HG03457 (cell line): ENCODE data around the gene HAS3.
"Not testable (repeated sequence)": the region's sequence is repeated elsewhere in the genome, so short reads cannot be mapped to it uniquely, and the experiment has no call there.

Experiments used
- ATAC-seq: cut with Tn5 transposase; IDR thresholded peaks from one replicate; pipeline ENCODE4 v1.9.1; 2021; ENCODE audit warnings: moderate number of reproducible peaks; ENCODE audit not compliant: unreplicated experiment

The HAS3 gene

DNA sequence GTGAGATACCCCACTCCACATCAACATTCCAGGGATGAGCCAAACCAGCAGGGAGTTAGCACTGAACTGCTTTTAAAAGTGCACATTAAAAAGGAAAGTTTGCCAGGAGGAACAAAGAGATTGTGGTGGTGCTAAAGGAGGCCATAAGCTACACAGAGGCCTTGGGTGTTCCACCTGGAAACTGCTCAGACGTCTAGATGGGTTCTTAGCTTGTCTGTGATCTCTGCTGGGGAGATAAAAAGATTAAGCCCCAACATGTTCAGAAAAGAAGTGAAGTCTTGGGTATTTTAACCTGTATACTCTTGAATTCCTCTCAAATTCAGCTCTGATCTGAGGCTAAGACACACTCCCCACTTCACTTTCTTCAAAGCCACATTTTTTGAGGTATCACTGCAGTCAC, 10.4 kb downstream of the HAS3 start:
- ATAC-seq: no peak

DNA sequence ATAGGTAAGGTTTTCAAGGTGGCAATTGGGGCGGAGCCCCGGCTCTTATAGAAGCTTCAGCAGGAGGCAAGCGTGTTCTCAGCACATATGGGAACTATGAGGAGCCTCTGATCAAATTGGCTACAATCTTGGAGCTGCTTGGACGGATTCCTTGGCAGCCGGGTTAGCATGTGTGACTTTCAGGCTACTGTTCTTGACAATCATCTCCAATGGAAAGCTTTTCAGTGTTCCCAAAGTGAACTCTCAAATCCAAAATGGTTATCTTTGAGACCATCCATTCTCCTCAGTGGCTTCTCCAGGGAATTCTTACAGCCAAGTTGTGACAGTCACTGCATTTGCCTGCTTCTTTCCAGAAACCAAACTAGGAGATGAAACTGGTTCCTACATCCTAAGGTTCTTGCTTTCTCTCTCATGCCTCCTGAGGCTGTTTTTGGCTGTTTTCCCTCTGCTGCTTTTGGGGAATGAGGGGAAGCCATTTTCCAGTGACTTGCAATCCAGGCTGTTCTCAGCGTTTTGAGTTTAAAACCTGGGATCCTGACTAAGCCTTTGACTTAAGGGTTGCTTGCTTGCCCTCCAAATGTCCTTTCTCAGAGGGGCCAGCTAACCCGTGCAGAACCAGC, 10.9 kb downstream of the HAS3 start:
- ATAC-seq: no peak

DNA sequence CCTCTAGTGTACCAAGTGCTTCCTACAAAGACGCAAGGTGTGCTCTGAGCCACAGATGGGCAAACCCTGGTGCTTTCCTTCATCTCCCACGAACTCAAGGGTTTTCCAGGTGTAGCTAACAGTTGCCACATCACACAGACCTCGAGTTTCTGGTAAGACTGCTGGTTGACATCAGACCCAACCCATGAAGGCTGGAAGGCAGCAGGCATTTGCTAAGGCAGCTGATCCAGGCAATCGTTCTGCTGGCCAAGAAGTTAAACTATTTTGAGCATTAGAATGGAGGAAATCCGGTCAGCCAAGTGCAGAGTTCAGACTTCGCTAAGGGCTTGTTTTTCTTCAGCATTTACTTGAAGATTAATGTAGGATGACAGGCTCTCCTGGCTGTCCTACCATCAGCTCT, 11.5 kb downstream of the HAS3 start:
- no peak for ATAC-seq

DNA sequence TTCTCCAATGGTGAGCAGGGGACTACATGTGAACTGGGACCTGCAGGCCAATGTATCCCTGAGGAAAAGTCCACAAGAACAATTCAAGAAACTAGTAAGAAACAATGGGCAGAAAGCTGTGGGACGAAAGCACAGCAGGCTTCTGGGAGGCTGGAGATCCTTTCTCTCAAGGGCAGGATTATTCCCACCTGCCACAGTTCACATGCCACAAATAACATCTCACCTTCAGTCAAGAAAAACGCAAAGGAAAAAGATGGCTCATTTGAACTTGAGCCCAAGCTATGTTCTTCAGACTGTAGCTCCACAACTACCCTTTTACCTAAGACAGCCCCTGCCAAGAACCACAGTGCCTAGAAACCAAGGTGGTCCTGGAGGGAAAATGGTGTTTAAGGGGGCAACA, 13.0 kb downstream of the HAS3 start:
- no peak for ATAC-seq

DNA sequence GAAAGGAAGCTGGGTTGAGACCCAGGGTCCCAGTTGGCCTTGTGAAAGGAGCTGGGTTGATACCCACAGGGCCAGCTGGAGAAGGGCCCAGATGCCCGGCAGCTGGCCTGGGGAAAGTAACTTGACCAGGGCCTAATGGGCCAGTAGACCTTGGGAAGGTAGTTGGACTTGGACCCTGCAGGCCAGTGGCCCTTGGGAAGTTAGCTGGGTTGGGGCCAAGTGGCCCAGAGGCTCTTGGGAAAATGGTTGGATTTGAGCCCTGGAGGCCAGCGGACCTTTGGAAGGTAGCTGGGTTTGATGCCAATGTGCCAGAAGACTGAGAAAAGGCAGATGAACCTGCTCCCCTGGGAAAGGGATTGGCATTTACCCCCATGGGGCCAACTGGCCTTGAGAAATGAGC, 13.5 kb downstream of the HAS3 start:
- ATAC-seq: no peak

DNA sequence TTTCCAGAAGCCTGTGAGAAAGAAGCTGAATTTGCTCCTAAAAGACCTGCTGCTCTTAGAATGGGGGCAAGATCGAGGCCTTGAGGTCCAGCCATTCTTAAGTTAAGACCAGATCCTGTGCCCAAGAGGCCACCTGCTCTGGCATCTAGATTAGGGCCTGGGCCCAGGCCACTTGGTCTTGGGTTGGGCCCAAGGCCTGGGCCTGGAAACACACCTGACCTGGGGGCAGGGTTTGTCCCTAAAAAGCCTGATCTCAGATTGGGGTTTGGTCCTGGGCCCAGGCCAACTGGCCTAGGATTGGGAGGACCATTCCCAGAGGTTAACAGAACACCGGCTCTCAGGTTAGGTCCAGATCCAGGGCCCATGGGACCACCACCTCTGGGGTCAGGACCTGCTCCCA, 14.1 kb downstream of the HAS3 start:
- no peak for ATAC-seq

DNA sequence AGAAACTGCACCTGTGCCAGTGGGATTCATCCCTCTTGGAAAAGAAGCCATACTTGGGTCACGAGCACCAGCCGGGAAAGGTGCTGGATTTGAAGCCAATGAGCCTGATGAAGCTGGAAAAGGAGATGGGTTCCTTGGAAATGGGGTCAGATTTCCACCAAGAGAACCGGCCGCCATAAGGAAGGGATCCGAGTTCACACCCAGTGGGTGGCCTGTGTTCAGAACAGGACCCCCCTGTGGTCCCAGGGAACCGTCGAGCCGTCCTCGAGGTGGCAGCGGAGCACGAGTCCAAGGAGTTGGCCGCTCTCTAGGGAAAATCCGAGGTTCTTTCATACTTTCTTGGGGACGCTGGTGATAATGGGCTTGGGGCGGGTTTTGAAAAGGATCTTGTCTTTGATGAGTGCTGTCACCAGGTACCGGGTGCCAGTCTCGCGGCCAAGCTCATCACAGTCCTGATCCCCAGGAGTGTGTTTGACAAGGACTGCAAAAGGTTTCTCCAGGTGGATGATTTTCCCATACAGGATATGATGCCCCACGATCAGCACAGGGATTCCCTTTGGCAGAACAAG, 14.7 kb downstream of the HAS3 start:
- ATAC-seq: no peak

DNA sequence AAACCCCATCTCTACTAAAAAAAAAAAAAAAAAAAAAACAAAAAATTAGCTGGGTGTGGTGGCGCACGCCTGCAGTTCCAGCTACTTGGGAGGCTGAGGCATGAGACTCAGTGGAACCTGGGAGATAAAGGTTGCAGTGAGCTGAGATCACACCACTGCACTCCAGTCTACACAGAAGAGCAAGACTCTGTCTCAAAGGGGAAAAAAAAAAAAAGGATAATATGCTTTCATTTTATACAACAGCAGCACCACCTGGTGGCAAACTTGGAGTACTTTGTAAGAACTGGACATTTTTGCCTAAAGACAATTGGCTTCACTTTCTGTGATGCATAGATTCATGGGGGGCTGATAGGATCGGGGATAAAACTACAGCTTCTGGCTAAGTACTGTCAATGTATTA, 18.5 kb downstream of the HAS3 start:
- ATAC-seq: no peak

DNA sequence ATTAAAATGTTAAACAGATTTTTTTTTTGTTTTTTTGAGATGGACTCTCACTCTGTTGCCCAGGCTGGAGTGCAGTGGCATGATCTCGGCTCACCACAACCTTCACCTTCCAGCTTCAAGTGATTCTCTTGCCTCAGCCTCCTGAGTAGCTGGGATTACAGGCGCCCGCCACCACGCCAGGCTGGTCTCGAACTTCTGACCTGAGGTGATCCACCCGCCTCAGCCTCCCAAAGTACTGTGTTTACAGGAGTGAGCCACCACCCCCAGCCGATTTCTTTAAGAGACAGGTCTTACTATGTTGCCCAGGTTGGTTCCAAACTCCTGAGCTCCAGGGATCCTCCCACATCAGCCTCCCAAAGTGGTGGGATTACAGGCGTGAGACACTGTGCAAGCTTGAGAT, 19.0 kb downstream of the HAS3 start:
- ATAC-seq: not testable (repeated sequence)

DNA sequence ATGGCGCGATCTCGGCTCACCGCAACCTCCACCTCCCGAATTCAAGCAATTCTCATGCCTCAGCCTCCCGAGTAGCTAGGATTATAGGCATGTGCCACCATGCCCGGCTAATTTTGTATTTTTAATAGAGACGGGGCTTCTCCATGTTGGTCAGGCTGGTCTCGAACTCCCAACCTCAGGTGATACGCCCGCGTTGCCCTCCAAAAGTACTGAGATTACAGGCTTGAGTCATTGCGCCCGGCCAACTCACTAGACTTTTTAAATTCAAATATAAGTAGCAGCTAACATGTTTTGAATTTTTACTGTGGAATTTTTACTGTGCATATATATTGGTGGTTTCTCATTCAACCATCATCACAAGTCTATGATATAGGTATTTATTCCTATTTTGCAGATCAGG, 19.5 kb downstream of the HAS3 start:
- not testable (repeated sequence) for ATAC-seq

DNA sequence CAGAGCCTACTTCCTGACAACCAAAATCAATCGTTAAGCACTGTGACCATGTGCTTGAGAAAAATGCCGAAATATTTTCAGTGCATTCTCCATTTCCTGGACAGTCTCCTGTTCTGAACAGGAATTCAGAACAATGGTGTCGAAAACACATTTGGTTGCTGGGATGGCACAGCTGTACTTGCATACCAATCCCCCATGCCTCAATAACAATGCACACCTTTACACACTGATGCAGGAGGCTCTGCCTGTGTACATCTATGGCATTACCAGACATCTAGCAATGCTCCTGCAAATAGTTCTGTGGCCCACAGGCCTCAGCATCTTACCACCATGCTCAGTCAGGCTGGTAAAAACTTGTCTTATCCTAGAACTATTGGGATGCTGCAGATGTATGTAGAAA, 20.8 kb downstream of the HAS3 start:
- no peak for ATAC-seq

DNA sequence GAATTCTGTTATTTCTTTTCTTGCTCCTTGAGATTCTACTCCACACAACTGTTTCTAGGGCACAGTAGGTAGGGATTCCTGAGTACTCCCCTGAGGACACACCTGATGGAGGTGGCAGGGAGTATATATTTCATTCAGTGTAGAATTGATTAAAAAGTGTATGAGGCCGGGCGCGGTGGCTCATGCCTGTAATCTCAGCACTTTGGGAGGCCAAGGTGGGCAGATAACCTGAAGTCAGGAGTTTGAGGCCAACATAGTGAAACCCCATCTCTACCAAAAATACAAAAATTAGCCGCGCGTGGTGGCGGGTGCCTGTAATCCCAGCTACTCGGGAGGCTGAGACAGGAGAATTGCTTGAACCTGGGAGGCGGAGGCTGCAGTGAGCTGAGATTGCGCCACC, 21.3 kb downstream of the HAS3 start:
- ATAC-seq: not testable (repeated sequence)

DNA sequence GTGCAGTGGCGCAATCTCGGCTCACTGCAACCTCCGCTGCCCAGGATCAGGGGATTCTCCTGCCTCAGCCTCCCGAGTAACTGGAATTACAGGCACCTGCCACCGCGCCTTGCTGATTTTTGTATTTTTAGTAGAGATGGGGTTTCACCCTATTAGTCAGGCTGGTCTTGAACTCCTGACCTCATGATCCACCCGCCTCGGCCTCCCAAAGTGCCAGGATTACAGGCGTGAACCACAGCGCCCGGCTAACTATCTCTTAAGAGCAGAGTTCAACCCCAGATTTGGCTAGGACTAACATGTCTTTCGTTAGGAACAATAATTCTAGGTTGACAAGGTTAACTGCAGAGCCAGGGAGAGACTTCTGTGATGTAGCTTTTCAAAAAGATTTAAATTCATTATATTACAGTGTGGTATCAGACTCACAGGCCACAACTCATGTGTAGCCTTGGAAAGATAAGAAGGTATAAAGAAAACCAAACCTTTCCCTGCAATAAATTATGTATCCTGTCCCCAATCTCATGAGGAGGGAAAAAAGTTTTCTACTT, 22.6 kb downstream of the HAS3 start:
- no peak for ATAC-seq

DNA sequence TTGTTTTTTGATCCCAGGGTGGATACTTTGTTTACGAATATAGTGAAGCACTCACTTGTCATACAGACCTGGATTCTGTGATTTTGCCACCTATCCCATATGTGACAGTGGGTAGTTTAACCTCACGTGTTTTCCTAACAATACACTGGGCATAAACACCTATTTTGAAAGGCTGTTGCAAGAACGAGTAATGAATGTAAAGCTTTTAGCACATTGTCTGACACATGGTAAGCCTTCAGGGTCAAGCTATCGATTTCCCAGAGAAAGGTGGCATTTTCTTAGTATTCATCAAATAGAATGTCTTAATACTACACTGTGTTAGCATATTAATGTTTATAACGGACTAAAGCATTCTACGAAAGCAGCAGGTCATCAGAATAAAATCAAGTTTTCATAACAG, 25.0 kb downstream of the HAS3 start:
- ATAC-seq: no peak

DNA sequence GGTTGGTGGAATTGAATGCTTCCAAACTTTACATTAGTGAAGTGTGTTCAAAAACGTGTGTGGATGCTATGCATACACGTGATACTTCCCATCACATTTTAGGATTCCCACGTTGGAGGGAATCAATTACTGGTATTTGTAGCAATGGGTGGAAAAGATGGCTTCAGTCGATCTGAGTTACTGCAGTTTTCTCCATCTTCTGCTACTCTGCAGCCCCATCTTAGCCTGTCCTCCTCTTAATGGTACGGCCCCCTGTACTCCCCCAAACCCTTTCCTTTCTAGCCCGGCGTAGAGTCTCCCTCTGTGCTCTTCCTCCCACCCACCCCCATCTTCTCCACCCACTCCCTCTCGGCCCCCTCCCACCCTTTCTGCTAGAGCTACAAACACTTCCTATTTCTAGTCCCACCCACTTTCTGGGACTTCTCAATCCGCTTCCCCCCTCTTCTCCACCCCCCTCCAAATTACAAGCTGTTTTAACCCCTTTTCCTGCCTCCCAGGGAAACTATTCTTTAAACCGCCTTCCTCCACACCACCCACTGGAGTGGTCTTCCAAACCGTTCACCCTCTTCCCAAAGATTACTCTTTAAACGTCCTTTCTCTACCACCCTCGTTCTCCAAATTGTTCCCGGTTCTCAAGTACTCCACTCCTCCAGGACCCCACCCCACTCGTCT, 25.9 kb downstream of the HAS3 start:
- no peak for ATAC-seq

DNA sequence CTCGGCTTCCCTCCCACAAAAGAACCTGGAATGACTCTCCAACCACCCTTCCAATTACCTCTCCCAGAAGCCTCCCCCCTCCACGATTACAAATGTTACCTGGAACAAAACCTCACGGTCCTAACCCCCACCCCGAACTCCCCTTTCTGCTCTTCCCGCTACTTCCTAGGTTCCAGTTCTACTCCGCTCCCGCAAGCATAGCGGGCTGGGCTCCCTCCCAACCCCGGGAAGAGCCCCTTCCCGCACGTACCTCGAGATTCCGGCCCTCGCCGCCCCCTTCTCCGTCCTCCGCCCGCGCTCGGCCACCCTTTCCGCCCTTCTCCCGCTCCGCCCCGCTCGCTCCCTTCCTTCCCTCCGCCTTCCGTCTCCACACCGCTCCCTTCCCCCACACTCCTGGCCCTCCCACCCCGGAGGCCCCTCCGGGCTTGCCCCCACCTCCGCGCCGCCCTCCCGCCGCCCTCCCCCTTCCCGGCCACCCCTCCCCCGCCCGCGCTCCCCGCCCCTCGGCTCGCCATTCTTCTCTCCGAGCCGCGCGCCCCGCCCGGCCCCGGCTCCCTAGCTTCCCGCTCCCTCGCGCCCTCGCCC, 26.5 kb downstream of the HAS3 start:
- peak; percentile 37 for ATAC-seq

DNA sequence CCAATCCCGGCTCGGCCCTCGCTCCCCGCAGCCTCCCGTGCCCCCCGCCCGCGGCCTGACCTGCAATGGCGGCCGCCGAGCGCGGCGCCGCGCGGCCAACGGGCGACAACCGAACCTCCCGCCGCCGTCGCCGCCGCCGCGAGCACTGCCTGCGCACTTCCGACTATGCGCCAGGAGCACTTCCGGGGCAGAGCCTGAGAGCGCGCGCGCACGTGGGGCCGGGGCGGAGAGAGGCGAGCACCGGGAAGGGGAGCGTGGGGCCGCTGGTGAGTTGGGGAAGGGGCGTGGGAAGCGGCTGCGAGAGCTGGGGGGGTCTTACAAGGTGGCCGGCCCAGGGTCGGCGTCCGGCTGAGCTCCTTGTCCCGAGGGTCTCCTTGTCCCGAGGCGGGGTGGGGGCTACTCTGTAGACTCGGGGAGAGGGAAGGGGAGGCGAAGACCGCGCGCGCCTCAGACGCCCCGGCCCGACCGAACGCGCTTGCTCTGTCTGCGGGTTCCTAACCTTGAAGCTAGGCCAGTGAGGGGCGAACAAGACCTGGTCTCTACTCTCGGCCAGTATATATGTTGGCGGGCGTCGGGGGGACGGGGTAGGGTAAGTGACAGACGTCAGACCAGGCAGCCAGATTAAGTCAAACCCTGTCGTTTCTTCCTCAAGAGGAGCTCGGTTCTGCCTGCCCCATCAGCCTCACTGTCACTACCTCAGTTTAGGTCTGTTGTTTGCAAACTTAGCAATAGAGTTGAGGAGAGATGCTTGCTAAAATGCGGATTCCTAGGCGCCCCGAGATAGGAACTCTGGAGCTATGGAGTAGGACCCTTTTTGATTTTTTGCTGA, 27.2 kb downstream of the HAS3 start, which contains the start of the genes CHTF8 and UTP4:
TSS of gene CHTF8 (minus strand) at position 165 of the 829 bp plus-strand sequence. CDS start 11,130 bp downstream, outside the sequence.
TSS of gene UTP4 (plus strand) at position 226 of the 829 bp plus-strand sequence. CDS start 811 bp downstream, outside the sequence.
- ATAC-seq: peak; percentile 66

DNA sequence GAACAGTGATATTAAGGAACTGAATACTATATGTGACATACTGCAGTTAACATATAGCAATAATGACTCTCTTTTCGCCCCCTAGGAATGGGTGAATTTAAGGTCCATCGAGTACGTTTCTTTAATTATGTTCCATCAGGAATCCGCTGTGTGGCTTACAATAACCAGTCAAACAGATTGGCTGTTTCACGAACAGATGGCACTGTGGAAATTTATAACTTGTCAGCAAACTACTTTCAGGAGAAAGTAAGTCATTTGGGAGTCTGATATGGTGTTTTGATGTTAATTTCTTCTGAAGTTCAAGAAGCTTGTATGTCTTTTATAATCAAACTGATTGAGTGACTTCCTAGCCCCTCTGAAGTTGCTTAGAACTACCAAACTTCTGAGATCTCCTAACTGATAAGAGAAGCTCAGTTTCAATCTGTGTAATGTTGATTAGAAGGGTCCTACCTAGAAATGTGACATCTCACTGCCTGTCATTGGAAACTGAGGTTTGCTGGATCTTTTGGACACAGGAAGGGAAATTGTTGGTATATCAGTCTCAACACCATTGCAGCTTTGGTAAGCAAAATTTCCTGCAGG, 28.0 kb downstream of the HAS3 start:
- ATAC-seq: no peak

DNA sequence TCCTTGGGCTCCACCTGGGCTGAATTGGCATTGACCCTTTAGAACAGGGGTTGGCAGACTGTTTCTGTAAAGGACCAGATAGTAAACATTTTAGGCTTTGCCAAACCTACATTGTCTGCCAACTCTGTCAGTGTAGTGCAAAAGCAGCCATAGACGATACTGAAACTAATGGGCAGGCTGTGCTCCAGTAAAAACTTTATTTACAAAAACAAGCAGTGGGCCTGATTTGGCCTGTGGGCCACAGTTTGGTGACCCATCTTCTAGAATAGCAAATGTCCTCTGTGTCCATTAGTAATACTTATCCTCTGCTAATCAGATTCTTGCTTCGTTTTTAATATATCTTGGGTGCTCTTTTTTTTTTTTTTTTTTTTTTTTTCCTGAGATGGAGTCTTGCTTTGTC, 33.2 kb downstream of the HAS3 start:
- no peak for ATAC-seq

DNA sequence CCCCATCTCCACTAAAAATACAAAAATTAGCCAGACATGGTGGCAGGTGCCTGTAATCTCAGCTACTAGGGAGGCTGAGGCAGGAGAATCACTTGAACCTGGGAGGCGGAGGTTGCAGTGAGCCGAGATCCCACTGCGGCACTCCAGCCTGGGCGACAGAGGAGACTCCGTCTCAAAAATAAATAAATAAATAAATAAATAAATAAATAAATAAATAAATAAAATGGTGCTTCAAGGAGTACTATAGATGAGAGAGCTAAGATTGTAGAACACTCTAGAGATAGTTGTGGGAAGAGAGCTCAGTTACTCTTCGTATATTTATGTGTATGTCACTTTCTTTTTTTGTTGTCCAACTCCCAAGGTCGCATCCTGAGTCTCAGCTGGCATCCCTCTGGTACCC, 34.0 kb downstream of the HAS3 start:
- ATAC-seq: not testable (repeated sequence)
